Stimulated activated CD4-positive, alpha-beta T cell treated with anti-CD3 and anti-CD28 coated beads, Interleukin-1b, Interleukin-23, amount 100 ng/mL, for 1 hour (primary cell): ENCODE data around the gene FOSB.

Source experiments
- DNase-seq, 2 donors: peaks; one replicate each; pipeline ENCODE4 v3.0.0-alpha.2; 2020; ENCODE audit warnings: low read depth in 2 of 2

FOSB gene

GRCh38 chr19:45484273-45484945 is 16.6 kb downstream of the FOSB start:
- no peak for DNase-seq

GRCh38 chr19:45485305-45486077 is 17.7 kb downstream of the FOSB start:
- DNase-seq, result peak; percentile 92 to 97

GRCh38 chr19:45488708-45489107 is 20.9 kb downstream of the FOSB start:
- DNase-seq, result no peak

- DNase-seq, result no peak
These were observed 21.5 kb downstream of the FOSB start for GRCh38 chr19:45489216-45489855.

GRCh38 chr19:45492137-45492626 is 24.4 kb downstream of the FOSB start:
- no peak for DNase-seq

GRCh38 chr19:45492627-45493470 is 25.1 kb downstream of the FOSB start:
- no peak for DNase-seq

- DNase-seq, result no peak
These were observed 26.6 kb downstream of the FOSB start for GRCh38 chr19:45494261-45494916.

GRCh38 chr19:45495178-45495577 is 27.4 kb downstream of the FOSB start:
- DNase-seq, result no peak

GRCh38 chr19:45496349-45496953 is 28.7 kb downstream of the FOSB start:
- no peak for DNase-seq

GRCh38 chr19:45497791-45498190 is 30.0 kb downstream of the FOSB start:
- DNase-seq, result no peak

- DNase-seq, result no peak
These were observed 30.8 kb downstream of the FOSB start, which contains the start of gene PPM1N for GRCh38 chr19:45498411-45499195. Gene PPM1N (plus strand): TSS chr19:45498443. CDS start chr19:45498473, 30 bp downstream.

- DNase-seq, result peak in 1 of 2 donors; percentile 51
These were observed 31.7 kb downstream of the FOSB start for GRCh38 chr19:45499196-45500180.

- no peak for DNase-seq
These were observed 33.3 kb downstream of the FOSB start for GRCh38 chr19:45500918-45501729.

- no peak for DNase-seq
These were observed 33.9 kb downstream of the FOSB start for GRCh38 chr19:45501730-45502014.

- DNase-seq, result no peak
These were observed 34.3 kb downstream of the FOSB start for GRCh38 chr19:45502111-45502510.

- no peak for DNase-seq
These were observed 36.1 kb downstream of the FOSB start for GRCh38 chr19:45503909-45504308.

GRCh38 chr19:45505151-45505995 is 37.6 kb downstream of the FOSB start:
- DNase-seq, result no peak
